Astrocyte (in vitro differentiated cells and primary cell): Measurements from ENCODE around the gene TAF15. TPM values are rescaled to one million over a fixed set of nuclear protein-coding genes. Genes with fewer than 3 reads are reported as not detected.

Source experiments
- DNase-seq: peaks from one replicate; pipeline ENCODE4 v3.0.0-alpha.2; 2010; ENCODE audit warnings: low read depth
- FAIRE-seq: peaks from 2 replicates; lab custom pipeline; 2011; peaks lifted over from hg19 to GRCh38; lab: Jason Lieb, UNC
- H2AFZ ChIP-seq: 2 replicates; pipeline ENCODE4 v1.6.0; 2012; ENCODE audit warnings: low read depth, low read length, inconsistent platforms
- H3K27ac ChIP-seq: 2 replicates; pipeline ENCODE4 v1.5.1; 2011; ENCODE audit warnings: low read depth, low read length, inconsistent platforms
- H3K27me3 ChIP-seq: 2 replicates; pipeline ENCODE4 v1.6.0; 2011; ENCODE audit warnings: low read length, inconsistent platforms; ENCODE audit not compliant: insufficient read depth
- H3K36me3 ChIP-seq: 2 replicates; pipeline ENCODE4 v1.5.1; 2011; ENCODE audit warnings: low read length, inconsistent platforms; ENCODE audit not compliant: insufficient read depth
- H3K4me1 ChIP-seq: 2 replicates; pipeline ENCODE4 v1.5.1; 2011; ENCODE audit warnings: low read length, inconsistent platforms; ENCODE audit not compliant: insufficient read depth
- H3K4me2 ChIP-seq: 2 replicates; pipeline ENCODE4 v1.6.0; 2012; ENCODE audit warnings: low read length, inconsistent platforms
- H3K4me3 ChIP-seq: 2 replicates; pipeline ENCODE4 v1.5.1; 2011; ENCODE audit warnings: low read depth, mild to moderate bottlenecking, low read length, inconsistent platforms; ENCODE audit not compliant: insufficient read depth
- H3K79me2 ChIP-seq: 2 replicates; pipeline ENCODE4 v1.6.0; 2012; ENCODE audit warnings: mild to moderate bottlenecking, low read length, inconsistent platforms; ENCODE audit not compliant: insufficient read depth
- H3K9ac ChIP-seq: 2 replicates; pipeline ENCODE4 v1.6.0; 2012; ENCODE audit warnings: mild to moderate bottlenecking, low read length, inconsistent platforms
- H3K9me3 ChIP-seq: 2 replicates; pipeline ENCODE4 v1.5.1; 2012; ENCODE audit warnings: low read depth, mild to moderate bottlenecking, low read length, inconsistent platforms; ENCODE audit not compliant: insufficient read depth
- H4K20me1 ChIP-seq: 2 replicates; pipeline ENCODE4 v1.6.0; 2012; ENCODE audit warnings: low read length, inconsistent platforms; ENCODE audit not compliant: insufficient read depth
- H3K27ac Mint-ChIP-seq: one replicate; pipeline ENCODE4 v1.8.0; 2021; ENCODE audit warnings: mild to moderate bottlenecking, mixed read lengths; ENCODE audit not compliant: unreplicated experiment
- H3K27me3 Mint-ChIP-seq: one replicate; pipeline ENCODE4 v1.8.0; 2021; ENCODE audit warnings: low read depth, mixed read lengths; ENCODE audit not compliant: unreplicated experiment
- H3K36me3 Mint-ChIP-seq: one replicate; pipeline ENCODE4 v1.8.0; 2021; ENCODE audit warnings: low read depth, mixed read lengths; ENCODE audit not compliant: unreplicated experiment
- H3K4me1 Mint-ChIP-seq: one replicate; pipeline ENCODE4 v1.8.0; 2021; ENCODE audit warnings: low read depth, mixed read lengths; ENCODE audit not compliant: unreplicated experiment
- H3K4me3 Mint-ChIP-seq: one replicate; pipeline ENCODE4 v1.8.0; 2021; ENCODE audit warnings: mild to moderate bottlenecking, moderate library complexity, mixed read lengths; ENCODE audit not compliant: unreplicated experiment
- H3K9me3 Mint-ChIP-seq: one replicate; pipeline ENCODE4 v1.8.0; 2021; ENCODE audit warnings: mild to moderate bottlenecking, mixed read lengths; ENCODE audit not compliant: unreplicated experiment
- CTCF ChIP-seq: IDR thresholded peaks from 2 replicates; pipeline ENCODE4 v1.5.1; 2011; ENCODE audit warnings: low read depth, mild to moderate bottlenecking, inconsistent platforms, low read length, moderate library complexity; ENCODE audit not compliant: insufficient read depth
- EZH2 ChIP-seq: IDR thresholded peaks from 2 replicates; pipeline ENCODE4 v1.6.1; 2012; ENCODE audit warnings: mild to moderate bottlenecking, low read length, inconsistent platforms; ENCODE audit not compliant: insufficient read depth
- total RNA-seq: library from RNA; stranded (reverse); gene quantifications from 2 replicates; pipeline ENCODE4 v1.2.1, GENCODE V29; 2021

The TAF15 gene
- total RNA-seq, 1 donor from 2014 or later: 156 TPM

GRCh38 chr17:35865412-35866340, 56.4 kb downstream of the TAF15 start:
- no peak for TF ChIP-seq EZH2
- no peak for TF ChIP-seq CTCF
- Histone ChIP-seq H3K36me3 (no peaks in the 10 kb centered on the region), H3K27me3 (no peaks in the 10 kb centered on the region), H3K4me1 (peaks cover 7% of the 10 kb centered on the region), H3K79me2 (no peaks in the 10 kb centered on the region), H3K9ac (no peak overlapping the region), H3K4me3 (no peak overlapping the region), H3K9me3 (no peaks in the 10 kb centered on the region), H2AFZ (no peak overlapping the region), H4K20me1 (no peaks in the 10 kb centered on the region), H3K4me2 (peak overlapping the region; percentile 19), H3K27ac (no peak overlapping the region)
- no peak overlapping the region for H3K4me3 Mint-ChIP-seq
- peaks cover 17% of the 10 kb centered on the region for H3K36me3 Mint-ChIP-seq
- peak overlapping the region; percentile 71 for H3K27ac Mint-ChIP-seq
- H3K4me1 Mint-ChIP-seq: peaks cover 15% of the 10 kb centered on the region
- peak; percentile 54 for DNase-seq
- no peaks in the 10 kb centered on the region for H3K9me3 Mint-ChIP-seq
- H3K27me3 Mint-ChIP-seq: no peaks in the 10 kb centered on the region
- FAIRE-seq: no peak

GRCh38 chr17:35866341-35866950, 57.2 kb downstream of the TAF15 start:
- Histone ChIP-seq H3K9me3 (no peaks in the 10 kb centered on the region), H3K9ac (no peak overlapping the region), H3K79me2 (no peaks in the 10 kb centered on the region), H3K4me3 (no peak overlapping the region), H2AFZ (no peak overlapping the region), H3K27ac (no peak overlapping the region), H3K4me1 (peaks cover 7% of the 10 kb centered on the region), H3K4me2 (peak overlapping the region; percentile 19), H3K36me3 (no peaks in the 10 kb centered on the region), H3K27me3 (no peaks in the 10 kb centered on the region), H4K20me1 (no peaks in the 10 kb centered on the region)
- DNase-seq: peak; percentile 7
- TF ChIP-seq EZH2 (no peak), CTCF (no peak)
- peaks cover 15% of the 10 kb centered on the region for H3K36me3 Mint-ChIP-seq
- no peaks in the 10 kb centered on the region for H3K27me3 Mint-ChIP-seq
- no peaks in the 10 kb centered on the region for H3K9me3 Mint-ChIP-seq
- H3K4me1 Mint-ChIP-seq: peaks cover 15% of the 10 kb centered on the region
- no peak overlapping the region for H3K4me3 Mint-ChIP-seq
- FAIRE-seq: no peak
- H3K27ac Mint-ChIP-seq: no peak overlapping the region
